NCI-H510A treated with DMSO at 0.1 percent for 48 hours (cell line): ENCODE measurements around the gene ASIC2.

ENCODE experiments used
- DNase-seq: peaks from one replicate; lab custom pipeline; 2025; lab: John Stamatoyannopoulos, UW

Gene ASIC2

GRCh38 chr17:33242375-33243124 lies 50.5 kb downstream of the ASIC2 start:
- no peak for DNase-seq

GRCh38 chr17:33241390-33241789 lies 51.7 kb downstream of the ASIC2 start:
- DNase-seq: no peak

GRCh38 chr17:33240362-33240761 lies 52.7 kb downstream of the ASIC2 start:
- no peak for DNase-seq

GRCh38 chr17:33239702-33240101 lies 53.4 kb downstream of the ASIC2 start:
- no peak for DNase-seq

DNA sequence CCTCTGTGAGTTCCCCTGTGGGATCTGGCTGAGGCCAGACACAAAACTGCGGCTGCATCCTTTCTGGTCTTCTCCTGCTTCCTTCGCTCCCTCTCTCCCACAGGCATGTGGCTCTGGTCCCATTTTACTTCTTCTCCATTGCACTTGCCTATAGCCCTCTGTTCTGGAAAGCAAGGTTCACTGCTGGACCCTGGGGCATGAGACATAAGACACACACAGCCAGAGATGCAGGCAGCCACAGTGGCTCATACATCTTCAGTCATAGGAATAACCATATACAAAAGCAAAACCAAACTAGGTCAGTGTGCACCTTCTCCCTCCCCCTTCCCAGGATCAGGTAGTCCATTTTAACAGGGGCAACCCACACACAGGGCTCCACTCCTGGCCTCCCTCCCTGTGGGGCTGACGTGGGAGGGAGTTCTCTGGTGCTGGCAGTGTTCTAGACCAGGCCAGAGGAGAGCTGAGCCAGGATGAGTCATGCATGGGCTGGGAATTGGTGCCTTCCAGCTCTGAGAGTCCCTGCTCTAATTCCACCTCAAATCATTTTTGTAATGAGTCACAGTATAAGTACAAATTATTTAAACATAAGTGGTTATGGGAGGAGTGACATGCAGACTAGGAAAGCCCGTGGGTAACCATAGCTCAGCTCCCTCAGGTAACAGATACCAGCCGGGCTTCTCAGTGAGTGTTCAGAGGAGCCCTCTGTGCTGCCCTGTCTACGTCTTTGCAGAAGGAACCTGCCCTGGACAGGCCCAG lies 58.0 kb downstream of the ASIC2 start:
- DNase-seq: no peak

- DNase-seq: no peak
Measured at GRCh38 chr17:33234233-33234632, 58.9 kb downstream of the ASIC2 start.

GRCh38 chr17:33233811-33234177 lies 59.3 kb downstream of the ASIC2 start:
- DNase-seq: no peak

DNA sequence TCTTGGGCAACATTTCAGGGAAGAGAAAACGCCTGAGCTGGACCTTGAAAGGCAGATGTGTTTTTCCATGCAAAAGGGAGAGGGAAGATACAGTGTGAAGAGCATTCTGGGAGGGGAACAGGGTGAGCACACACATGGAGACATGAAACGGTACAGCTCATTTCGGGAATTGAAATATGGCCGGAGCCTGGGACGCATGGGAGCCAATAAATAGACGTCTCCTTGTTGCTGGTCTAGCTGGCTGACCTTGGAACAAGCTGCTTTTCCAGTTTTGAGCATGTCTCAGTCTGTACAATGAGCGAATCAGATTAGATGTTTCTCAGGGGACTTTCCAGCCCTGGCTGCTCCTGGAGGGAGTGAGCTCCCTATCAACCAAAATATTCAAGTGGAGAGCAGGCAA lies 63.6 kb downstream of the ASIC2 start:
- no peak for DNase-seq

DNA sequence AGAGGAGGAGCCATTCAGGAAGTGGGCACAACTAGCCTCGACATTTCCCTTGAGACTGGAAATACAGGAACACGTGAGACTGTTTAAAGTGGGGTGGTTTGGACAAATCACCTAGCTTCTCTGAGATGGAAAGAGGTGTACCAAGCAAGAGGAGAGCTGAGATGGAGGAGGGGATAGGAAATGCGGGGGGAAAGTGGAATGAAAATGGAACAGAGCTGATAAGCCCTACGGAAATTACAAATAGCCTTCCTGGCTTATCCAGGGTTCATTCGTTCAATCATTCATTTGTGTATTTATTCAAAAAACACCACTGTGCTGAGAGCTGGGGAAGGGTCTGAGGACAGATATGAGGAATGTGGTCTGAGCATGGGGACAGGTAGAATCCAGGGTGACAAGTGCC lies 64.1 kb downstream of the ASIC2 start:
- no peak for DNase-seq

GRCh38 chr17:33228548-33228947 lies 64.5 kb downstream of the ASIC2 start:
- no peak for DNase-seq

DNA sequence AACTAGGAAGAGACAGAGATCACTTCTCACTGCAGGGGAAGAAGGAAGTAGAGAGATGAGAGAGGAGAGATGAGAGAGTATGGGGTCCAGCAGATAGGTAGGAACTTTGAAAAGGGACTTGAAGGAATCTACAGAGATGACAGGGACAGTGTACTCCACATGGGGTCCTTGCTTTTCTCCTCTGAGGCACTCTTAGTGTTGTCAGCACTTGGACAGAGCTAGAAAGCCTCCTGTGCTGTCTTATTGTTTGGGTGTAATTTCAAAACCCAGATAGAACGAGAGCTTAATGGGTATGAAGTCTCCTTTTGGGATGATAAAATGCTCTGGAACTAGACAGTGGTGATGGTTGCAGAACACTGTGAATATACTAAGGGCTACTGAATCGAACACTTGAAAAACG lies 65.2 kb downstream of the ASIC2 start:
- no peak for DNase-seq

DNA sequence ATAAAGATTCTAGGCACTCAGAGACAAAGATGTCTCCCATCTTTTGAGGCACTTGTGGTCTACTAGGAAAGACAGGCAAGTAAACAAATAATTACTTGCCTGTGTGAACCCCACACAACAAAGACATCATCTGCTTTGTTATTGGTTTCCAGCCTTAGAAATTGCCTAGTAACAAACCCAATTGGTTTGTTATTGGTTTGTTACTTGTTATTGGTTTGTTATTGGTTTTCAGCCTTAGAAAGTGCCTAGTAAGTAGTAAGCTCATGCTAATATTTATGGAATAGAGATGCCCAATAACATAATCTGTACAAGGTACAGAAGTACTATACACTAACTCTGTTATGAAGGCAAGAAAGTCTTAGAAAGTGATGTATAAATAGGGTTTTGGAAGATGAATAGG lies 67.1 kb downstream of the ASIC2 start:
- no peak for DNase-seq

GRCh38 chr17:33225509-33225908 lies 67.6 kb downstream of the ASIC2 start:
- no peak for DNase-seq

- no peak for DNase-seq
Measured at GRCh38 chr17:33220036-33220435, 73.1 kb downstream of the ASIC2 start.

DNA sequence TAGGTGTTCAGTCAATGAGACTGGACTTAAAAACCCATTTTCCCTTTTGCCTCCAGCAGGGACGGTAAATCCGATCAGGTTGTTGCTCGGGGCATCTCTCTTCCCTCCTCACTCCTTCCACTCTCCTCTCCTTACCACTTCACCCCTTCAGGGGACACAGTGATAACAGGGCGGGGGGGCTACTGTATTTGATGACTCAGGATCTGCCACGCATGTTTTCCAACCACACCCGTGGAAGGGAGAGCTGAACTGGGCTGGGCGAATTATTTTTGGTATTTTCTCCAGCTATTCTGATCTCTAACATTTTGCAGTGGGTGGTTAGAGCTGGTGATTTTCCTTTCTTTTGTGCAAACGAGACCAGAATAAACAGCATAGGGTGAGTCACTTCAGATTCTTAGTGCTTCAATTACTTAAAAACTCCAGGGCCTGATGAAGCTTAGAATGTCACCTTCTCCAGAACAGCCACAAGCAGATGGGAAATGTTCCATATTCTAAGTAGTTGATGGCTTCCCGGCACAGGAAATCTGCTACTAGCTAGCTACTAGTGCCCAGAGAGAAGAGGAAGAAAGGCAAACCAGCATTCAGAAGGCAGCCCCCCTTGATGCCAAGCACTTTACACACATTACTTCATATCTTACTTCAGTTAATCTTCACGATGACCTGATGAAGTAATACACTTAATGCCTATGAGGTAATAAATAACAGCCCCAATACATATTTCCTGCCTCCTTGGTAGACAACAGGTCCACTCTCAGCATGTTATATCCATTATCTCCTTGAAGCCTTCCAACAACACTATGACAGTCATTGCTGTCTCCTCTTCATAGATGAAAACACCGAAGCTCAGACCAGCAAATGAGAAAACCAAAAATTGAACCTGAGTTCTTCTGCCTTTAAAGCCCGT lies 74.1 kb downstream of the ASIC2 start:
- no peak for DNase-seq

- DNase-seq: no peak
Measured at GRCh38 chr17:33217891-33218290, 75.2 kb downstream of the ASIC2 start.

DNA sequence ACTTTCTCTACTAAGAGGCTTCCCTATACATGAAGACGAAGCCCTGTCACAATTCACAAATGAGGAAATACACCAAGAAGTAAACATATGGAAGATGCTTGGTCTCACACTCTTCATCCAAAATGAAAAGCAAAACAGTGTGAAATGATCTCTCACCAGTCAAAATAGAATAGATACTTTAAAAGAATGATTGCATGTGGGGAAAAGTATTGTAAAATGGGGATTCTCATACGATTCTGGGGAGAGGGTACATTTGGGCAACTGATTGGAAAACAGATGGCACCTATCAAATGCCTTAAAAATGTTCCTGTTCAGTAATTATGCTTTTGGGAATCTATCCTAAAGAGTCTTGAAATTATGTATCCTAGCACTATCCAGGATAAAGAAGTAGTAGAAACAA lies 78.1 kb downstream of the ASIC2 start:
- DNase-seq: no peak

- DNase-seq: no peak
Measured at GRCh38 chr17:33210285-33210684, 82.8 kb downstream of the ASIC2 start.

DNA sequence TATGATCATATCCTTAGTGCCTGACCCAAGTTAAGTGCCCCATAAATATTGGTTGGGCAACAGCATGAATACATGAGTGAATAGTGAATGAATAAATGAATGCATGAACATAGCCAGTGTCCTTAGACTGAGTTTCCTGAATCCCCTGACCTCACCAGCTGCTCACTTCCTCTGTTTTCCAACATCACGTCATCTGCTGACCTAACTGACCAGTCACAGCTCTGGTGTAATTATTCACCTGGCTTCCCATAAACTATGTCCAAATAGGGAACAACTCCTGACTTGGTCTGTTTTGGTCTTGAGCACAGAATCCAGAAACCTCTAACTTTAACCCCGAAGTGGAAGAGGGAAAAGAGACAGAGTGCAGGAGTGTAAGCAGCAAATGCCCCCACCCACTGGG lies 83.4 kb downstream of the ASIC2 start:
- no peak for DNase-seq

- DNase-seq: no peak
Measured at GRCh38 chr17:33207231-33207630, 85.9 kb downstream of the ASIC2 start.

- DNase-seq: no peak
Measured at GRCh38 chr17:33205552-33205951, 87.5 kb downstream of the ASIC2 start.

DNA sequence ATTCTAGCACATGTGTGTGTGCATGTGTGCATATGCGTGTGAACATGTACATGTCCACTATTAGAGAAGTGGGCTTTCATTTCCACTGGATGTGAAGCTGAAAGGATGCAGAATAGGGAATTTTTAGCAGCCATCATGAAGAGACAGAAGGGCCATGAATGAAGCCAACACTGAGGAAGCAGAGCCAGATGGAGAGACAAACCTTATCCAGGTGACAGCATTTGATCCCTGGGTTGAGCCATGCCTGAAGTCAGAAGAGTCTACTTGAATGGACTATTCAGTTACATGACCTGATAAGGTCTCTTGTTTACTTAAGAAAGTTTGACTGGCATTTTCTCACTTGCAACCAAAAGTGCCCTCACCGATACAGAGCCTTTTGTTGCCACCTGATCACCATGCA lies 88.4 kb downstream of the ASIC2 start:
- DNase-seq: no peak

DNA sequence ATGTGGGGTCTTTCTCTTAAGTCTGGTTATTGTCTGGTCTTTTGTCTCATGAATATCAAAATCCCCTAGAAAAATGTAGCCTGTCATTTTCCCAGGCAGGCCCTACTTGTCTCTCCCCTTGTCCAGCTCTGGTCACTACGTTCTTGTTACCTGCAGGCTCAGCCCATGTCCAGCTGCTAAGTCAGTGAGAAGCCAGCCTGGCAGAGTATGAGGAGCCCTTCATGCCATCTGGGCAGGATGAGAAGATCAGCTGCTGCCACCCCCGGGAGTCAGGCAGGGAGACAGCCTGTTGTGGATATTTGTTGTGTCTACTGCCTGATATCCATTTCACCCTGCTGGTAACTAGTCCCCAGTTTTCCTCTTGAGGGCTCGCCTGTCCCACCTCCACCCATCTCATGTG lies 88.9 kb downstream of the ASIC2 start:
- DNase-seq: no peak
